H1 (cell line): ENCODE results near the gene OR5B2. TPM values are rescaled to one million over a fixed set of nuclear protein-coding genes. Genes with fewer than 3 reads are reported as not detected.

Experiments
- CTCF ChIA-PET: fragments of 300-600 bp; sonication (Branson Sonifier 250); formaldehyde crosslinking; loops from one replicate; lab custom pipeline; 2021; ENCODE audit not compliant: partially characterized antibody; lab: Charles Lee
- POLR2A ChIA-PET: fragments of 300-600 bp; sonication (Branson Sonifier 250); formaldehyde crosslinking; loops from one replicate; lab custom pipeline; 2021; ENCODE audit warnings: inconsistent platforms; ENCODE audit not compliant: partially characterized antibody; lab: Charles Lee
- DNase-seq, 2 experiments: peaks; one replicate each; pipeline versions ENCODE4 v3.0.0 to v3.0.0-alpha.2; 2010 to 2022; ENCODE audit warnings: low spot score in 2 of 2, low read depth in 1 of 2, mixed read lengths in 1 of 2
- FAIRE-seq: peaks from 2 replicates; lab custom pipeline; 2011; peaks lifted over from hg19 to GRCh38; lab: Jason Lieb, UNC
- H2AFZ ChIP-seq: 2 replicates; pipeline ENCODE4 v1.8.1; 2012; ENCODE audit warnings: low read length, inconsistent platforms
- H2AK5ac ChIP-seq: 2 replicates; pipeline ENCODE4 v1.6.1; 2013; ENCODE audit warnings: low read depth, low read length
- H2BK120ac ChIP-seq: replicated peaks from 2 replicates; pipeline ENCODE3; 2013; ENCODE audit warnings: low read depth, low read length, inconsistent platforms
- H2BK12ac ChIP-seq: 2 replicates; pipeline ENCODE4 v1.6.1; 2013; ENCODE audit warnings: low read depth, low read length
- H2BK15ac ChIP-seq: 2 replicates; pipeline ENCODE4 v1.6.1; 2013; ENCODE audit warnings: low read length
- H2BK20ac ChIP-seq: 2 replicates; pipeline ENCODE4 v1.6.1; 2013; ENCODE audit warnings: low read length
- H2BK5ac ChIP-seq: 2 replicates; pipeline ENCODE4 v1.6.1; 2013; ENCODE audit warnings: low read depth, low read length
- H3K14ac ChIP-seq: 2 replicates; pipeline ENCODE4 v1.6.1; 2013; ENCODE audit warnings: inconsistent platforms; ENCODE audit not compliant: insufficient read length
- H3K18ac ChIP-seq: 2 replicates; pipeline ENCODE4 v1.6.1; 2013; ENCODE audit warnings: low read length; ENCODE audit errors: extremely low read depth
- H3K23ac ChIP-seq: 2 replicates; pipeline ENCODE4 v1.6.1; 2013; ENCODE audit warnings: inconsistent platforms; ENCODE audit not compliant: insufficient read length
- H3K23me2 ChIP-seq: 2 replicates; pipeline ENCODE4 v1.6.1; 2013; ENCODE audit warnings: low read depth, low read length
- H3K27ac ChIP-seq: 2 replicates; pipeline ENCODE4 v1.6.1; 2011; ENCODE audit warnings: low read depth, low read length, inconsistent platforms
- H3K27me3 ChIP-seq, 4 experiments: replicated peaks in 1 of 4; 1 replicate in 1 of 4; 2 replicates in 3 of 4; pipeline versions ENCODE4 v1.6.1 to v1.8.1; 2011 to 2013; ENCODE audit warnings: low read length in 3 of 4, mild to moderate bottlenecking in 3 of 4, inconsistent platforms in 2 of 4, mixed read lengths in 2 of 4, moderate library complexity in 1 of 4; ENCODE audit not compliant: control insufficient read depth in 3 of 4, insufficient read depth in 3 of 4; ENCODE audit errors: extremely low read depth in 1 of 4
- H3K36me3 ChIP-seq, 4 experiments: 2 replicates each; pipeline versions ENCODE4 v1.6.1 to v1.8.1; 2011 to 2013; ENCODE audit warnings: mild to moderate bottlenecking in 4 of 4, low read length in 3 of 4, moderate library complexity in 2 of 4, control low read depth in 1 of 4, inconsistent platforms in 1 of 4; ENCODE audit not compliant: insufficient read depth in 4 of 4, control insufficient read depth in 2 of 4
- H3K4ac ChIP-seq: replicated peaks from 2 replicates; pipeline ENCODE3; 2013; ENCODE audit warnings: low read length, low read depth, mixed read lengths, inconsistent platforms; ENCODE audit not compliant: insufficient read length
- H3K4me1 ChIP-seq, 4 experiments: replicated peaks in 1 of 4; 1 replicate in 1 of 4; 2 replicates in 3 of 4; pipeline versions ENCODE4 v1.6.1 to v1.8.1; 2011 to 2013; ENCODE audit warnings: low read length in 3 of 4, inconsistent platforms in 2 of 4, mixed read lengths in 1 of 4; ENCODE audit not compliant: insufficient read depth in 4 of 4, control insufficient read depth in 3 of 4
- H3K4me2 ChIP-seq, 2 experiments: 2 replicates each; pipeline versions ENCODE4 v1.6.1 to v1.8.1; 2011 to 2013; ENCODE audit warnings: low read depth in 2 of 2, low read length in 2 of 2, control low read depth in 1 of 2, inconsistent platforms in 1 of 2, mild to moderate bottlenecking in 1 of 2; ENCODE audit not compliant: insufficient read depth in 1 of 2
- H3K4me3 ChIP-seq, 4 experiments: fragments of 200-600, 300-600 bp in 1 of 4; sonication (generic), shearing (Covaris generic), sonication (Bioruptor Twin) in 1 of 4; 2 replicates each; pipeline versions ENCODE4 v1.5.1 to v1.8.1; 2011 to 2016; ENCODE audit warnings: low read length in 4 of 4, low read depth in 3 of 4, control low read depth in 2 of 4, inconsistent platforms in 2 of 4, mild to moderate bottlenecking in 2 of 4, mixed read lengths in 1 of 4, moderate library complexity in 1 of 4; ENCODE audit not compliant: insufficient read depth in 2 of 4; ENCODE audit errors: extremely low read depth in 1 of 4
- H3K56ac ChIP-seq: replicated peaks from 2 replicates; pipeline ENCODE3; 2013; ENCODE audit warnings: low read depth, mild to moderate bottlenecking, mixed read lengths, low read length, inconsistent platforms; ENCODE audit not compliant: insufficient read length
- H3K79me1 ChIP-seq: 2 replicates; pipeline ENCODE4 v1.6.1; 2013; ENCODE audit warnings: low read depth, low read length, control low read depth
- H3K79me2 ChIP-seq, 2 experiments: 2 replicates each; pipeline versions ENCODE4 v1.6.1 to v1.8.1; 2012 to 2013; ENCODE audit warnings: low read length in 2 of 2, mild to moderate bottlenecking in 2 of 2, inconsistent platforms in 1 of 2; ENCODE audit not compliant: insufficient read depth in 2 of 2, control insufficient read depth in 1 of 2
- H3K9ac ChIP-seq, 4 experiments: replicated peaks in 1 of 4; 1 replicate in 1 of 4; 2 replicates in 3 of 4; pipeline versions ENCODE4 v1.6.1 to v1.8.1; 2011 to 2013; ENCODE audit warnings: low read depth in 3 of 4, low read length in 3 of 4, control low read depth in 2 of 4, mild to moderate bottlenecking in 2 of 4, moderate library complexity in 2 of 4, inconsistent platforms in 1 of 4; ENCODE audit errors: extremely low read depth in 1 of 4
- H3K9me3 ChIP-seq, 2 experiments: 2 replicates each; pipeline versions ENCODE4 v1.6.1 to v1.8.1; 2012 to 2013; ENCODE audit warnings: mild to moderate bottlenecking in 2 of 2, moderate library complexity in 2 of 2, control low read depth in 1 of 2, inconsistent platforms in 1 of 2, low read depth in 1 of 2, low read length in 1 of 2, mixed read lengths in 1 of 2; ENCODE audit not compliant: insufficient read depth in 2 of 2
- H4K20me1 ChIP-seq, 2 experiments: replicated peaks in 1 of 2; 2 replicates each; pipeline versions ENCODE3 to v1.8.1; 2011 to 2013; ENCODE audit warnings: inconsistent platforms in 2 of 2, low read length in 2 of 2, mild to moderate bottlenecking in 1 of 2; ENCODE audit not compliant: insufficient read depth in 2 of 2, control insufficient read depth in 1 of 2
- H4K5ac ChIP-seq: 2 replicates; pipeline ENCODE4 v1.6.1; 2013; ENCODE audit warnings: low read length, low read depth, mixed read lengths, inconsistent platforms; ENCODE audit not compliant: insufficient read length
- H4K8ac ChIP-seq: 2 replicates; pipeline ENCODE4 v1.8.0; 2013; ENCODE audit warnings: mild to moderate bottlenecking, moderate library complexity, low read length, inconsistent platforms; ENCODE audit not compliant: insufficient read depth; ENCODE audit errors: extremely low read depth
- H4K91ac ChIP-seq: replicated peaks from 2 replicates; pipeline ENCODE3; 2013; ENCODE audit warnings: low read length, mixed read lengths, inconsistent platforms; ENCODE audit not compliant: insufficient read length
- BRCA1 ChIP-seq: IDR thresholded peaks from 2 replicates; pipeline ENCODE4 v1.6.1; 2012; ENCODE audit warnings: low read depth, low read length, improper control_type of control experiment
- CBX8 ChIP-seq: fragments of 300-800, 300-1000 bp; sonication (generic); IDR thresholded peaks from 2 replicates; pipeline ENCODE4 v1.7.1; 2016; ENCODE audit warnings: low read depth, low read length, borderline replicate concordance
- CHD1 ChIP-seq: IDR thresholded peaks from 2 replicates; pipeline ENCODE4 v1.6.1; 2012; ENCODE audit warnings: low read depth, low read length, improper control_type of control experiment
- EP300 ChIP-seq, 2 experiments: IDR thresholded peaks; 1 replicate in 1 of 2; 2 replicates in 1 of 2; pipeline ENCODE4 v1.6.1; 2011 to 2012; ENCODE audit warnings: low read depth in 2 of 2, low read length in 2 of 2, mild to moderate bottlenecking in 2 of 2, borderline replicate concordance in 1 of 2, inconsistent platforms in 1 of 2, moderate library complexity in 1 of 2
- HDAC6 ChIP-seq: IDR thresholded peaks from one replicate; pipeline ENCODE4 v1.7.1; 2012; ENCODE audit warnings: low read depth, mild to moderate bottlenecking, inconsistent platforms, low read length, moderate library complexity
- KDM4A ChIP-seq: IDR thresholded peaks from one replicate; pipeline ENCODE4 v1.7.1; 2012; ENCODE audit warnings: low read depth, mild to moderate bottlenecking, moderate library complexity, low read length, inconsistent platforms; ENCODE audit not compliant: severe bottlenecking
- POU5F1 ChIP-seq: IDR thresholded peaks from 2 replicates; pipeline ENCODE4 v1.6.1; 2011; ENCODE audit warnings: low read depth, mild to moderate bottlenecking, low read length, moderate library complexity
- SIN3A ChIP-seq, 2 experiments: IDR thresholded peaks in 1 of 2; conservative IDR thresholded peaks in 1 of 2; 2 replicates each; pipeline ENCODE4 v1.6.1; 2011 to 2012; ENCODE audit warnings: low read length in 2 of 2, improper control_type of control experiment in 1 of 2, low read depth in 1 of 2, mild to moderate bottlenecking in 1 of 2
- SUZ12 ChIP-seq: fragments of 200-600 bp; sonication (generic); IDR thresholded peaks from 2 replicates; pipeline ENCODE4 v1.6.1; 2012; ENCODE audit warnings: mild to moderate bottlenecking, inconsistent platforms, low read length, moderate library complexity, mixed read lengths
- TAF1 ChIP-seq: IDR thresholded peaks from 2 replicates; pipeline ENCODE4 v1.6.1; 2011; ENCODE audit warnings: mild to moderate bottlenecking, low read depth, low read length
- TBP ChIP-seq: IDR thresholded peaks from 2 replicates; pipeline ENCODE4 v1.6.1; 2011; ENCODE audit warnings: low read depth, low read length, improper control_type of control experiment
- TCF12 ChIP-seq: IDR thresholded peaks from 2 replicates; pipeline ENCODE4 v1.6.1; 2011; ENCODE audit warnings: low read depth, mild to moderate bottlenecking, low read length
- ZNF274 ChIP-seq: IDR thresholded peaks from 2 replicates; pipeline ENCODE4 v1.7.0; 2012; ENCODE audit warnings: low read length, borderline replicate concordance; ENCODE audit errors: extremely low read depth
- WGBS, 2 experiments: shearing (Covaris generic) in 1 of 2; methylation state at CpG; one replicate each; pipeline versions ENCODE4 v1.1.6 to v1.1.7; 2013 to 2015; ENCODE audit warnings: low lambda C conversion rate in 2 of 2, mixed read lengths in 2 of 2, inconsistent platforms in 1 of 2, low coverage in 1 of 2, missing lambda C conversion rate in 1 of 2; ENCODE audit not compliant: insufficient replicate concordance in 2 of 2, insufficient coverage in 1 of 2, insufficient read length in 1 of 2; ENCODE audit errors: extremely low coverage in 1 of 2, missing lambda C conversion rate in 1 of 2; 5-methylcytosine and 5-hydroxymethylcytosine counted together
- polyA plus RNA-seq, 7 experiments: library from polyadenylated mRNA; depleted of rRNA in 3 of 7; stranded (reverse) in 5 of 7; unstranded in 2 of 7; fragments of >200 nt in 5 of 7; fragments of 200-250 nt in 2 of 7; gene quantifications; 1 replicate in 5 of 7; 2 replicates in 1 of 7; 4 replicates in 1 of 7; pipeline versions ENCODE4 v1.2.1 to v1.2.3, GENCODE V29; 2011 to 2013; ENCODE audit warnings: missing spikeins in 2 of 7, mixed read lengths in 2 of 7
- total RNA-seq: library from RNA; stranded (reverse); fragmentation: NEBNext Ultra II Directional; extraction: Animal tissue kit (Norgen Biotek cat#: 25700); gene quantifications from 2 replicates; pipeline ENCODE4 v1.2.1, GENCODE V29; 2021
- TF ChIP-seq, protein P1 (sequence below): IDR thresholded peaks from 2 replicates; pipeline ENCODE4 v1.6.1; 2011; ENCODE audit warnings: low read depth, mild to moderate bottlenecking, low read length; ENCODE audit not compliant: insufficient read depth

The OR5B2 gene
- total and polyA plus RNA-seq, 2 of the 8 experiments (the other 6 are each of a cell fraction or from before 2014, with no cell fraction given): 0.06 TPM; not detected in 1

DNA sequence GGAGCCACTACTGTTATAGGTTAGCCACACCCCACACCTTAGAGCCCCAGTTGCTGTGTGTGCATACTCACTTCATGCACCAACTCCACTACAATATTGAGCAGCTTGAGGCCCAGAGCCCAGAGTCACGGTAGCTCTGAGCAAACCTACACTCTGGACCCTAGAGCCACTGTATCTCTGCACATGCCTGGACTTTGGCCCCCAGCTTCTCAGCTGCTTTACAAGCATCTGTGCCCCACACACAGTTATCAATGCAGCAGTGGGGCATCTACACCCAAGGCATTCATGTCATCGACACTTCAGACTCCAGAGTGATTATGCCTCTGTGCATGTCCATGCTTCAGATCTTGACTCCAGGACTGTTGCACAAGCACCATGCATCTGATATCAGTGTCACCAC, 16.4 kb upstream of the OR5B2 start:
- WGBS, 2 experiments: 91% methylated on average over 2 of the region's 2 CpGs; no CpG with 5 or more reads in 1 of the 2 experiments
- H4K8ac ChIP-seq: no peak overlapping the region
- CTCF ChIA-PET: no interaction called here
- peaks cover 18 to 33% of the 10 kb centered on the region in 2 experiments; a peak in 2 of 4 replicates for H3K9me3 ChIP-seq
- H3K79me2 ChIP-seq: no peaks in the 10 kb centered on the region
- H2BK20ac ChIP-seq: no peak overlapping the region
- H3K4ac ChIP-seq: no peak overlapping the region
- H3K4me1 ChIP-seq: no peaks in the 10 kb centered on the region
- no peak overlapping the region for H2BK5ac ChIP-seq
- H2AFZ ChIP-seq: no peak overlapping the region
- H3K23me2 ChIP-seq: no peaks in the 10 kb centered on the region
- H4K20me1 ChIP-seq: no peaks in the 10 kb centered on the region
- H2BK120ac ChIP-seq: no peak overlapping the region
- no peak overlapping the region for H3K4me3 ChIP-seq
- no peak overlapping the region for H4K5ac ChIP-seq
- H2BK15ac ChIP-seq: no peak overlapping the region
- no peak overlapping the region for H3K9ac ChIP-seq
- DNase-seq (no peak), FAIRE-seq (no peak)
- H3K4me2 ChIP-seq: no peak overlapping the region
- no peaks in the 10 kb centered on the region for H3K36me3 ChIP-seq
- H3K14ac ChIP-seq: no peak overlapping the region
- H3K18ac ChIP-seq: no peak overlapping the region
- H3K79me1 ChIP-seq: no peaks in the 10 kb centered on the region
- no peak overlapping the region for H2AK5ac ChIP-seq
- H3K27ac ChIP-seq: no peak overlapping the region
- H4K91ac ChIP-seq: no peak overlapping the region
- H3K56ac ChIP-seq: no peak overlapping the region
- H3K23ac ChIP-seq: no peak overlapping the region
- POLR2A ChIA-PET: no interaction called here
- no peak overlapping the region for H2BK12ac ChIP-seq
- no peaks in the 10 kb centered on the region for H3K27me3 ChIP-seq
- TF ChIP-seq CBX8 (no peak), TBP (no peak), TAF1 (no peak), HDAC6 (no peak), TCF12 (no peak), POU5F1 (no peak), SIN3A (conservative IDR thresholded peaks at IDR 0.05 in 1 of 2, IDR thresholded peaks at IDR 0.05 in 1 of 2; ENCODE audit: low read depth in 1 of 2, low read length in 2 of 2) (no peak), SUZ12 (no peak), BRCA1 (no peak), EP300 (IDR thresholded peaks at IDR 0.05; ENCODE audit: borderline replicate concordance in 1 of 2, low read depth in 2 of 2, low read length in 2 of 2) (no peak), ZNF274 (no peak), CHD1 (no peak), KDM4A (no peak)
- TF ChIP-seq, protein P1, sequence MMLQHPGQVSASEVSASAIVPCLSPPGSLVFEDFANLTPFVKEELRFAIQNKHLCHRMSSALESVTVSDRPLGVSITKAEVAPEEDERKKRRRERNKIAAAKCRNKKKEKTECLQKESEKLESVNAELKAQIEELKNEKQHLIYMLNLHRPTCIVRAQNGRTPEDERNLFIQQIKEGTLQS: no peak
